Brain microvascular endothelial cell (primary cell): Measurements from ENCODE around the gene SPRR5.

Source experiments
- DNase-seq: peaks from one replicate; pipeline ENCODE4 v3.0.0-alpha.2; 2020
- H3K27ac ChIP-seq: fragments of 250-450 bp; sonication (Bioruptor Pico); 2 replicates; pipeline ENCODE4 v1.5.1; 2020; ENCODE audit warnings: mild to moderate bottlenecking, moderate library complexity
- H3K27me3 ChIP-seq: fragments of 250-450 bp; sonication (Bioruptor Pico); replicated peaks from 2 replicates; pipeline ENCODE4 v1.5.1; 2020; ENCODE audit warnings: mild to moderate bottlenecking
- H3K36me3 ChIP-seq: fragments of 250-450 bp; sonication (Bioruptor Pico); replicated peaks from 2 replicates; pipeline ENCODE4 v1.5.1; 2020; ENCODE audit warnings: mild to moderate bottlenecking
- H3K4me3 ChIP-seq: 2 replicates; pipeline ENCODE4 v1.5.1; 2011; ENCODE audit warnings: low read depth, mild to moderate bottlenecking, control low read depth, low read length, moderate library complexity
- in situ Hi-C: cut with HindIII; loops from 2 replicates; pipeline ENCODE4 v1.10.0; 2017; ENCODE audit warnings: low sequenced_read_pairs, low pct_ligation_motif_present
- TF ChIP-seq, protein P1 (sequence below): IDR thresholded peaks from 2 replicates; pipeline ENCODE4 v1.5.1; 2011; ENCODE audit warnings: low read depth, mild to moderate bottlenecking, moderate library complexity, low read length, control low read depth, inconsistent platforms; ENCODE audit errors: missing control alignments

SPRR5 gene

DNA sequence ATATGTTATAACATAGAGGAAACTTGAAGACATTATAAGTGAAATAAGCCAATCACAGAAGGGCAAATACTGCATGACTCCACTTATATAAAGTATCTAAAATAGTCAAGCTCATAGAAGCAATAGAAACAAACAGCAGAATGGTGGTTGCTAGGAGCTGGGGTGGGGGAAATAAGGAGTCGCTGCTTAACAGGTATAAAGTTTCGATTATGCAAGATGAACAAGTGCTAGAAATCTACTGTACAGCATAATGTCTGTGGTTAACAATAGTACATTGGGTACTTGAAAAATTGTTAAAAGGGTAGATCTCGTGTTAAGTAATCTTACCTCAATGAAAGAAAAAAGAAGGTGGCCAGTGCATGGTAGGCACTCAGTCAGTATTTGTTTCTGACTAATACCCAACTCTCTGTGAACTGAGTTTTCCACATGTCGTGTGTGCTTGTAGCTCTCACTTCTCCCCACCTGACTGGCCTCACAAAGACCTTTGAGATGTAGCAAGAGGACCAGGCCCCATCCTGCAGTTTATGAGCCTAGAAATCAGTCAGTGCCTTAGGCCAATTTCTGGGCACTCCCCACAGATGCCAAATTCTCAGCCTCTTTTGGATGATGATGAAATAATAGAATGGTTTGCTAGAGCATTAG is 14.7 kb upstream of the SPRR5 start:
- no peak overlapping the region for H3K4me3 ChIP-seq
- no peak overlapping the region for H3K27ac ChIP-seq
- no peaks in the 10 kb centered on the region for H3K27me3 ChIP-seq
- no peaks in the 10 kb centered on the region for H3K36me3 ChIP-seq
- TF ChIP-seq, protein P1, sequence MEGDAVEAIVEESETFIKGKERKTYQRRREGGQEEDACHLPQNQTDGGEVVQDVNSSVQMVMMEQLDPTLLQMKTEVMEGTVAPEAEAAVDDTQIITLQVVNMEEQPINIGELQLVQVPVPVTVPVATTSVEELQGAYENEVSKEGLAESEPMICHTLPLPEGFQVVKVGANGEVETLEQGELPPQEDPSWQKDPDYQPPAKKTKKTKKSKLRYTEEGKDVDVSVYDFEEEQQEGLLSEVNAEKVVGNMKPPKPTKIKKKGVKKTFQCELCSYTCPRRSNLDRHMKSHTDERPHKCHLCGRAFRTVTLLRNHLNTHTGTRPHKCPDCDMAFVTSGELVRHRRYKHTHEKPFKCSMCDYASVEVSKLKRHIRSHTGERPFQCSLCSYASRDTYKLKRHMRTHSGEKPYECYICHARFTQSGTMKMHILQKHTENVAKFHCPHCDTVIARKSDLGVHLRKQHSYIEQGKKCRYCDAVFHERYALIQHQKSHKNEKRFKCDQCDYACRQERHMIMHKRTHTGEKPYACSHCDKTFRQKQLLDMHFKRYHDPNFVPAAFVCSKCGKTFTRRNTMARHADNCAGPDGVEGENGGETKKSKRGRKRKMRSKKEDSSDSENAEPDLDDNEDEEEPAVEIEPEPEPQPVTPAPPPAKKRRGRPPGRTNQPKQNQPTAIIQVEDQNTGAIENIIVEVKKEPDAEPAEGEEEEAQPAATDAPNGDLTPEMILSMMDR = no peak
- no peak for DNase-seq
- in situ Hi-C loops = no loop called here

- in situ Hi-C loops = no loop called here
- no peak overlapping the region for H3K27ac ChIP-seq
- H3K36me3 ChIP-seq = no peaks in the 10 kb centered on the region
- no peak overlapping the region for H3K4me3 ChIP-seq
- TF ChIP-seq, protein P1 = no peak
- no peak for DNase-seq
- no peaks in the 10 kb centered on the region for H3K27me3 ChIP-seq
Measured at GRCh38 chr1:152933196-152933595, 13.8 kb upstream of the SPRR5 start.

- no peak for DNase-seq
- Histone ChIP-seq H3K27ac (no peak overlapping the region), H3K36me3 (no peaks in the 10 kb centered on the region), H3K4me3 (no peak overlapping the region), H3K27me3 (no peaks in the 10 kb centered on the region)
- TF ChIP-seq, protein P1 = no peak
- in situ Hi-C loops = no loop called here
Measured at GRCh38 chr1:152940614-152941013, 6.4 kb upstream of the SPRR5 start.

- TF ChIP-seq, protein P1 = no peak
- DNase-seq = no peak
- Histone ChIP-seq H3K27me3 (no peaks in the 10 kb centered on the region), H3K36me3 (no peaks in the 10 kb centered on the region), H3K4me3 (no peak overlapping the region), H3K27ac (no peak overlapping the region)
- in situ Hi-C loops = no loop called here
Measured at GRCh38 chr1:152941037-152941711, 5.8 kb upstream of the SPRR5 start.

DNA sequence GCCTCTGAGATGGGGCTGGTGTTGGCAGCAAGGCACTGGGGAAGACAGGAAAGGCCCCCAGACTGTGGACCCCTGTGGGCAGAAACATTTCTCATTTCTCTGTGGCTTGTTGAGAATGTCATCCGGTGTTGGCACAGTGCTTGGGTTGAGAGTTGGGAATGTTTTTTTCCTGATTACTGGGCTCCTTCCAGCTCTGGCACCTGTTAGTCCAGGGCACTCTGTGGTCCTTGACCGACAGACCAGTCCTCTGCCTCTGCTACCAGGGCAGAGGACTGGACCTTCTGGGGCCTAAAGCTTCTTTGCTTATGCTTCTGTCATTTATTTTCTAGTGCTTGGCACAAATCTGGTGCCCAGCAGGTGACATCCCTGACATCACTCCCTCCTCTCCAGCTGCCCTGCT is 4.8 kb upstream of the SPRR5 start:
- in situ Hi-C loops = no loop called here
- no peak for DNase-seq
- Histone ChIP-seq H3K27ac (no peak overlapping the region), H3K27me3 (no peaks in the 10 kb centered on the region), H3K36me3 (no peaks in the 10 kb centered on the region), H3K4me3 (no peak overlapping the region)
- TF ChIP-seq, protein P1 = no peak
